ENCODE data around the gene CHRNA1. TPM values are rescaled to one million over a fixed set of nuclear protein-coding genes. Genes with fewer than 3 reads are reported as not detected.

CHRNA1 gene
- polyA plus RNA-seq, 2 donors: 0.05 TPM; not detected in 1

- Histone ChIP-seq H3K9me3 (ENCODE audit: control insufficient read depth in 2 of 2, insufficient read depth in 1 of 2, low read depth in 1 of 2, low read length in 1 of 2) (no peaks in the 10 kb centered on the region), H3K4me3 (ENCODE audit: low read depth in 1 of 2, low read length in 2 of 2) (no peak overlapping the region), H3K27me3 (ENCODE audit: control insufficient read depth in 1 of 2, insufficient read depth in 2 of 2, low read length in 2 of 2) (no peaks in the 10 kb centered on the region), H3K27ac (ENCODE audit: low read depth in 2 of 2, low read length in 1 of 2) (no peak overlapping the region), H3K4me1 (ENCODE audit: control insufficient read depth in 2 of 2, insufficient read depth in 2 of 2, low read length in 1 of 2) (no peaks in the 10 kb centered on the region), H3K36me3 (ENCODE audit: control insufficient read depth in 2 of 2, insufficient read depth in 2 of 2, low read length in 1 of 2) (no peaks in the 10 kb centered on the region)
- 65 to 68% methylated on average over 3 of the region's 3 CpGs for WGBS, 2 donors
Measured at GRCh38 chr2:174776675-174777074, 12.4 kb upstream of the CHRNA1 start.

GRCh38 chr2:174776223-174776622 lies 12.0 kb upstream of the CHRNA1 start:
- no peak overlapping the region for H3K27ac ChIP-seq (ENCODE audit: low read depth in 2 of 2, low read length in 1 of 2)
- WGBS, 2 donors: 78% methylated on average over 6 of the region's 6 CpGs
- no peaks in the 10 kb centered on the region for H3K36me3 ChIP-seq (ENCODE audit: control insufficient read depth in 2 of 2, insufficient read depth in 2 of 2, low read length in 1 of 2)
- H3K4me1 ChIP-seq (ENCODE audit: control insufficient read depth in 2 of 2, insufficient read depth in 2 of 2, low read length in 1 of 2): no peaks in the 10 kb centered on the region
- H3K4me3 ChIP-seq (ENCODE audit: low read depth in 1 of 2, low read length in 2 of 2): no peak overlapping the region
- H3K27me3 ChIP-seq (ENCODE audit: control insufficient read depth in 1 of 2, insufficient read depth in 2 of 2, low read length in 2 of 2): no peaks in the 10 kb centered on the region
- no peaks in the 10 kb centered on the region for H3K9me3 ChIP-seq (ENCODE audit: control insufficient read depth in 2 of 2, insufficient read depth in 1 of 2, low read depth in 1 of 2, low read length in 1 of 2)

- no peak overlapping the region for H3K27ac ChIP-seq (ENCODE audit: low read depth in 2 of 2, low read length in 1 of 2)
- no peak overlapping the region for H3K4me3 ChIP-seq (ENCODE audit: low read depth in 1 of 2, low read length in 2 of 2)
- H3K4me1 ChIP-seq (ENCODE audit: control insufficient read depth in 2 of 2, insufficient read depth in 2 of 2, low read length in 1 of 2): no peaks in the 10 kb centered on the region
- no peaks in the 10 kb centered on the region for H3K9me3 ChIP-seq (ENCODE audit: control insufficient read depth in 2 of 2, insufficient read depth in 1 of 2, low read depth in 1 of 2, low read length in 1 of 2)
- H3K36me3 ChIP-seq (ENCODE audit: control insufficient read depth in 2 of 2, insufficient read depth in 2 of 2, low read length in 1 of 2): no peaks in the 10 kb centered on the region
- H3K27me3 ChIP-seq (ENCODE audit: control insufficient read depth in 1 of 2, insufficient read depth in 2 of 2, low read length in 2 of 2): no peaks in the 10 kb centered on the region
- 48 to 66% methylated on average over 5 of the region's 5 CpGs for WGBS, 2 donors
Measured at GRCh38 chr2:174775571-174775980, 11.3 kb upstream of the CHRNA1 start.

- WGBS, 2 donors: 81 to 83% methylated on average over 4 of the region's 4 CpGs
- H3K4me1 ChIP-seq (ENCODE audit: control insufficient read depth in 2 of 2, insufficient read depth in 2 of 2, low read length in 1 of 2): no peaks in the 10 kb centered on the region
- no peak overlapping the region for H3K4me3 ChIP-seq (ENCODE audit: low read depth in 1 of 2, low read length in 2 of 2)
- no peaks in the 10 kb centered on the region for H3K36me3 ChIP-seq (ENCODE audit: control insufficient read depth in 2 of 2, insufficient read depth in 2 of 2, low read length in 1 of 2)
- no peaks in the 10 kb centered on the region for H3K27me3 ChIP-seq (ENCODE audit: control insufficient read depth in 1 of 2, insufficient read depth in 2 of 2, low read length in 2 of 2)
- no peaks in the 10 kb centered on the region for H3K9me3 ChIP-seq (ENCODE audit: control insufficient read depth in 2 of 2, insufficient read depth in 1 of 2, low read depth in 1 of 2, low read length in 1 of 2)
- no peak overlapping the region for H3K27ac ChIP-seq (ENCODE audit: low read depth in 2 of 2, low read length in 1 of 2)
Measured at GRCh38 chr2:174774886-174775285, 10.6 kb upstream of the CHRNA1 start.

GRCh38 chr2:174773215-174773614 lies 8.9 kb upstream of the CHRNA1 start:
- H3K4me3 ChIP-seq (ENCODE audit: low read depth in 1 of 2, low read length in 2 of 2): no peak overlapping the region

GRCh38 chr2:174772472-174772801 lies 8.2 kb upstream of the CHRNA1 start:
- Histone ChIP-seq H3K9me3 (ENCODE audit: control insufficient read depth in 2 of 2, insufficient read depth in 1 of 2, low read depth in 1 of 2, low read length in 1 of 2) (no peaks in the 10 kb centered on the region), H3K4me1 (ENCODE audit: control insufficient read depth in 2 of 2, insufficient read depth in 2 of 2, low read length in 1 of 2) (no peaks in the 10 kb centered on the region), H3K36me3 (ENCODE audit: control insufficient read depth in 2 of 2, insufficient read depth in 2 of 2, low read length in 1 of 2) (no peaks in the 10 kb centered on the region), H3K4me3 (ENCODE audit: low read depth in 1 of 2, low read length in 2 of 2) (no peak overlapping the region), H3K27ac (ENCODE audit: low read depth in 2 of 2, low read length in 1 of 2) (peak overlapping the region; percentile 4 to 59), H3K27me3 (ENCODE audit: control insufficient read depth in 1 of 2, insufficient read depth in 2 of 2, low read length in 2 of 2) (no peaks in the 10 kb centered on the region)
- 69 to 72% methylated on average over 5 of the region's 5 CpGs for WGBS, 2 donors

More at GRCh38 chr2:174773215-174773614, 8.9 kb upstream of the CHRNA1 start:
- 52 to 59% methylated on average over 2 of the region's 2 CpGs for WGBS, 2 donors
- no peaks in the 10 kb centered on the region for H3K36me3 ChIP-seq (ENCODE audit: control insufficient read depth in 2 of 2, insufficient read depth in 2 of 2, low read length in 1 of 2)
- H3K27ac ChIP-seq (ENCODE audit: low read depth in 2 of 2, low read length in 1 of 2): no peak overlapping the region
- H3K27me3 ChIP-seq (ENCODE audit: control insufficient read depth in 1 of 2, insufficient read depth in 2 of 2, low read length in 2 of 2): no peaks in the 10 kb centered on the region
- H3K9me3 ChIP-seq (ENCODE audit: control insufficient read depth in 2 of 2, insufficient read depth in 1 of 2, low read depth in 1 of 2, low read length in 1 of 2): no peaks in the 10 kb centered on the region
- no peaks in the 10 kb centered on the region for H3K4me1 ChIP-seq (ENCODE audit: control insufficient read depth in 2 of 2, insufficient read depth in 2 of 2, low read length in 1 of 2)

GRCh38 chr2:174771631-174772471 lies 7.6 kb upstream of the CHRNA1 start:
- WGBS, 2 donors: 39 to 42% methylated on average over 14 of the region's 14 CpGs
- H3K4me3 ChIP-seq (ENCODE audit: low read depth in 1 of 2, low read length in 2 of 2): no peak overlapping the region
- H3K27ac ChIP-seq (ENCODE audit: low read depth in 2 of 2, low read length in 1 of 2): peak overlapping the region; percentile 4 to 59
- no peaks in the 10 kb centered on the region for H3K36me3 ChIP-seq (ENCODE audit: control insufficient read depth in 2 of 2, insufficient read depth in 2 of 2, low read length in 1 of 2)
- H3K27me3 ChIP-seq (ENCODE audit: control insufficient read depth in 1 of 2, insufficient read depth in 2 of 2, low read length in 2 of 2): no peaks in the 10 kb centered on the region
- no peaks in the 10 kb centered on the region for H3K9me3 ChIP-seq (ENCODE audit: control insufficient read depth in 2 of 2, insufficient read depth in 1 of 2, low read depth in 1 of 2, low read length in 1 of 2)
- H3K4me1 ChIP-seq (ENCODE audit: control insufficient read depth in 2 of 2, insufficient read depth in 2 of 2, low read length in 1 of 2): no peaks in the 10 kb centered on the region

- H3K27ac ChIP-seq (ENCODE audit: low read depth in 2 of 2, low read length in 1 of 2): no peak overlapping the region
- 65 to 69% methylated on average over 3 of the region's 3 CpGs for WGBS, 2 donors
- no peaks in the 10 kb centered on the region for H3K36me3 ChIP-seq (ENCODE audit: control insufficient read depth in 2 of 2, insufficient read depth in 2 of 2, low read length in 1 of 2)
- no peaks in the 10 kb centered on the region for H3K27me3 ChIP-seq (ENCODE audit: control insufficient read depth in 1 of 2, insufficient read depth in 2 of 2, low read length in 2 of 2)
- H3K4me3 ChIP-seq (ENCODE audit: low read depth in 1 of 2, low read length in 2 of 2): no peak overlapping the region
- H3K9me3 ChIP-seq (ENCODE audit: control insufficient read depth in 2 of 2, insufficient read depth in 1 of 2, low read depth in 1 of 2, low read length in 1 of 2): no peaks in the 10 kb centered on the region
- no peaks in the 10 kb centered on the region for H3K4me1 ChIP-seq (ENCODE audit: control insufficient read depth in 2 of 2, insufficient read depth in 2 of 2, low read length in 1 of 2)
Measured at GRCh38 chr2:174771136-174771535, 6.9 kb upstream of the CHRNA1 start.

GRCh38 chr2:174768557-174768956 lies 4.3 kb upstream of the CHRNA1 start:
- H3K4me3 ChIP-seq (ENCODE audit: low read depth in 1 of 2, low read length in 2 of 2): no peak overlapping the region
- H3K27me3 ChIP-seq (ENCODE audit: control insufficient read depth in 1 of 2, insufficient read depth in 2 of 2, low read length in 2 of 2): no peaks in the 10 kb centered on the region
- no peaks in the 10 kb centered on the region for H3K9me3 ChIP-seq (ENCODE audit: control insufficient read depth in 2 of 2, insufficient read depth in 1 of 2, low read depth in 1 of 2, low read length in 1 of 2)
- H3K36me3 ChIP-seq (ENCODE audit: control insufficient read depth in 2 of 2, insufficient read depth in 2 of 2, low read length in 1 of 2): no peaks in the 10 kb centered on the region
- no peak overlapping the region for H3K27ac ChIP-seq (ENCODE audit: low read depth in 2 of 2, low read length in 1 of 2)
- 77 to 81% methylated on average over 9 of the region's 9 CpGs for WGBS, 2 donors
- H3K4me1 ChIP-seq (ENCODE audit: control insufficient read depth in 2 of 2, insufficient read depth in 2 of 2, low read length in 1 of 2): no peaks in the 10 kb centered on the region

- Histone ChIP-seq H3K9me3 (ENCODE audit: control insufficient read depth in 2 of 2, insufficient read depth in 1 of 2, low read depth in 1 of 2, low read length in 1 of 2) (no peaks in the 10 kb centered on the region), H3K4me1 (ENCODE audit: control insufficient read depth in 2 of 2, insufficient read depth in 2 of 2, low read length in 1 of 2) (no peaks in the 10 kb centered on the region), H3K27me3 (ENCODE audit: control insufficient read depth in 1 of 2, insufficient read depth in 2 of 2, low read length in 2 of 2) (no peaks in the 10 kb centered on the region), H3K27ac (ENCODE audit: low read depth in 2 of 2, low read length in 1 of 2) (no peak overlapping the region), H3K4me3 (ENCODE audit: low read depth in 1 of 2, low read length in 2 of 2) (no peak overlapping the region), H3K36me3 (ENCODE audit: control insufficient read depth in 2 of 2, insufficient read depth in 2 of 2, low read length in 1 of 2) (no peaks in the 10 kb centered on the region)
- 53 to 56% methylated on average over 1 of the region's 1 CpG for WGBS, 2 donors
Measured at GRCh38 chr2:174766271-174766670, 2.0 kb upstream of the CHRNA1 start.

Data from esophagus (tissue), 2 donors.